GM18868 (cell line): ENCODE data around the gene BORCS8.
"Not testable (repeated sequence)": the region's sequence is repeated elsewhere in the genome, so short reads cannot be mapped to it uniquely, and the experiment has no call there.

ENCODE experiments used
- ATAC-seq: cut with Tn5 transposase; IDR thresholded peaks from one replicate; pipeline ENCODE4 v1.9.1; 2021; ENCODE audit warnings: mild to moderate bottlenecking, moderate library complexity; ENCODE audit not compliant: unreplicated experiment

BORCS8 gene

GRCh38 chr19:19154768-19155494, 37.0 kb downstream of the BORCS8 start:
- ATAC-seq, result no peak

DNA sequence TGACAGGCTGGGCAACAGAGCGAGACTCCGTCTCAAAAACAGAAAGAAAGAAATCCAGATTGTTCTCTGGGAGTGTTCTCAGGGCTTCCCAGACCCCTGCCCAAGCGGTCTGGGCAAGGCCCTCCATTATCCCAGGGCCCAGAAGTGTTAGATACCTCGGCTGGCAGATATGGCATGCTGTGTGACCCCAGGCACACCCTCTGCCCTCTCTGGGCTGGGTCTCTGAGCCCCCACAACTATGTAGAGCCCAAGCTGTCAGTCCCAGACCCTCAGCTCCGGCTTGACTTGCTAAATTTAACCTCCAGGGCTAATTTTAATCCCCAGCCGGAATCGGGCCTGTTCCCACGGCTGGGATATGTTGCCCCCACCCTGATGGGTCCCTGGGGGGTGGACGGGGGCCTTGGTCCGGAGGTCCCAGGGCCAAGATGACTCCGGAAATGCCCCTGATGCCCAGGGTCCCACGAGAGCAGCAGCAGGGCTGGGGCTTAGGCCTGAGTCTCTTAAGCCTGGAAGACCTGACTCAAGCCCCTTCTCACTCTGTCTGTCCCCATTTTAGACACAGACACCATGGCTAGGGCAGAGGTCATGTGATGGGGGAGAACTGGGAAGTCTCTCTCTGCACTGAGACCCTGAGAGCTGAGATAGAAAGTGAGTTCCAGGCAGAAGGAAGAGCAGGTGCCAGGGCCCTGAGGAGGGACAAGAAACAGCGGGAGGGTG, 39.1 kb downstream of the BORCS8 start:
- ATAC-seq, result no peak

DNA sequence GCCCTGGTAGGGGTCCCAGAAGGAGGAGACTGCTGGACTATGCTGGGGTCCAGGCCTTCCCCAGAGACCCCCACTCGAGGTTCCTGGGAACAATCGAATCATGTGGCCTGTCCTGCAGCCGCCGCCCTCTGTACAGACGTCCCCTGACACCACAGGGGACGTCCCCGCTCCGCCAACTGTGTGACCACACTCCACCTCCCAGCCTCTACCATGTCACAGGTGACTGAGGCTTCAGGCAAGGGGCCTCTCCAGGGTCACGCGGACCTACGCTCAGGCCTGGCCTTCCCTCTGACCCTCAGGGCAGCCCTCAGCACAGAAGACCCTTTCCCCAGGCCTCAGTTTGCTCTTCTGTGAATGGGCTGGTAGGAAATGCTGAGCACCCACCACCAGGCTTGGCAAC, 40.5 kb downstream of the BORCS8 start:
- ATAC-seq, result peak; percentile 64

GRCh38 chr19:19149435-19149834, 42.5 kb downstream of the BORCS8 start:
- ATAC-seq, result no peak

DNA sequence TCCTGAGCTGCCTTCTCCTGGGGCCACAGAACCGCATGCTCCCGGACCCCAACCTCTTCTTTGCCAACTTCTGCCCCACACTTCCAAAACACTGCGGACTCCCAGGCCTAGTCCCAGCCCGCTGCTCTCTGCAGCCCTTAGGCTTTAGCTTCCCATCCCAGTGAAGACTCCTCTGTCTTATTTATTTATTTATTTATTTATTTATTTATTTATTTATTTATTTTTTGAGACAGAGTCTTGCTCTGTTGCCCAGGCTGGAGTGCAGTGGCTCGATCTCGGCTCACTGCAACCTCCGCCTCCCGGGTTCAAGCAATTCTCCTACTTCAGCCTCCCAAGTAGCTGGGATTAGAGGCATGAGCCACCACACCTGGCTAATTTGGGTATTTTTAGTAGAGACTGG, 43.4 kb downstream of the BORCS8 start:
- ATAC-seq, result not testable (repeated sequence)

DNA sequence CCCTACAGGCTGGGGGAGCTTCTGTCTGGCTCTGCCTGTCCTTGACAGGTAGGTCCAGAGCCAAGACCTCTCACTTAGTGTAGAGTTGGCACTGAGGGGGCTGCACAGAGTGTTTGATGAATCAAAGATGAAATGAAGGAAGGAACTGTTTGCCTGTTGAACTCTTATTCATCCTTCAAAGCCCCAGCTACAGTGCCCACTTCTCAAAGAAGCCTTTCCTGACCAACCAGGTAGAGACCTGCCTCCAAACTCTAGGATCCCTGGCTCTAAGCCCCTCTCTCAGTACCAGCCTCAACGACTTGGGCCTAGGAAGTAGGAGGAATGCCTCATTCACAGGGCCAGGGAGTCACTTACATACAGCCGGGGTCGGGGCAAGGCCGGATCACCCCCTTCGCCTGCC, 44.6 kb downstream of the BORCS8 start:
- ATAC-seq, result no peak

GRCh38 chr19:19146865-19147264, 45.1 kb downstream of the BORCS8 start:
- ATAC-seq, result no peak

- peak; percentile 45 for ATAC-seq
Measured at GRCh38 chr19:19145684-19146608, 46.0 kb downstream of the BORCS8 start.

GRCh38 chr19:19145281-19145680, 46.7 kb downstream of the BORCS8 start:
- no peak for ATAC-seq

DNA sequence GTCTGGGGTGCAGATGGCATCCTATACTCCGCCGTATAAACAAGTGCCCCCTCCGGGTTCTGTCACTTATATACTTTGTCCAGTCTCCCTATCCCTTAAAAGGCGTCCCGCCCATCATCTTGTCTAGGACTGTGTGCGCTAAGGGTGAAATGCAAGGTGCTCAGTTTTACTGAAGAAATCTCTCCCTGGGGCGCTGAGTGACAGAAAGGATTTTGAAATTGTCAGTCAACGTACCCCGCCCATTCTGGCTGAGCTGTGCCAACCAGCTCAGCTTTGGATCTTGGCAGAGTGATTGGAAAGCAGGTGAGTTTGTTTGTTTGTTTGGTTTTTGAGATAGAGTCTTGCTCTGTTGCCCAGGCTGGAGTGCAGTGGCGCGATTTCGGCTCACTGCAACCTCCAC, 49.6 kb downstream of the BORCS8 start:
- no peak for ATAC-seq

GRCh38 chr19:19140476-19140875, 51.5 kb downstream of the BORCS8 start:
- no peak for ATAC-seq

DNA sequence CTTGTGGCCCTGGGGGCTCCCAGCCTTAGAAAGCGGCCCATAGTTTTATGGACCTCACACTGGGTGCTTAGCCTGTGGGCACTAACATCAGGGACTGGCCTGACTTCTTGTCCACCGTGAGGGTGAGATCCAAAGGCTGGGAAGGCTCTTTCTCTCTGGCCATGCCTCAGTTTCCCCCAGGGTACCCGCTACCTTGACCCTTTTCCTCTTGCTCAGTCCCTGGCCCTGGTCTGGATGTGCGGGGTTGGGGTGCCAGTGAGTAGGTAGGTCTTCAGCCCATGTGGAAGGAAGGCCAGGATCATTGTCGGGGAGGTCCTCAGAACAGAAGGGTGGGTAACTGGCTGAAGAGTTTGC, 52.1 kb downstream of the BORCS8 start:
- no peak for ATAC-seq

- peak; percentile 98 for ATAC-seq
Measured at GRCh38 chr19:19138109-19138981, 53.6 kb downstream of the BORCS8 start, which contains the start of gene TMEM161A. TMEM161A (minus strand) TSS chr19:19138478; CDS start chr19:19138428, 50 bp downstream.

- no peak for ATAC-seq
Measured at GRCh38 chr19:19137556-19138108, 54.3 kb downstream of the BORCS8 start.

DNA sequence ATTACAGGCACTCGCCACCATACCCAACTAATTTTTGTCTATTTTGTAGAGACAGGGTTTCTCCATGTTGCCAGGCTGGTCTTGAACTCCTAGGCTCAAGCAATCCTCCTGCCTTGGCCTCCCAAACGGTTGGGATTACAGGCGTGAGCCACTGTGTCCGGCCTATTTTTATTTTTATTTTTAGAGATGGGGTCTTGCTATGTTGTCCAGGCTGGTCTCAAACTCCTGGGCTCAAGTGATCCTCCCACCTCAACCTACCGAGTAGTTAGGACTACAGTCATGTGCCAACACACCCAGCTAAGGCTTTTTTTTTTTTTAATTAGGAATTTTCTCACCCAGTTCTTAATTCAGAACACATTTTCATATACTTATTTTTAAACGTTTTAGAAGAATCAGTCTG, 56.2 kb downstream of the BORCS8 start:
- not testable (repeated sequence) for ATAC-seq

DNA sequence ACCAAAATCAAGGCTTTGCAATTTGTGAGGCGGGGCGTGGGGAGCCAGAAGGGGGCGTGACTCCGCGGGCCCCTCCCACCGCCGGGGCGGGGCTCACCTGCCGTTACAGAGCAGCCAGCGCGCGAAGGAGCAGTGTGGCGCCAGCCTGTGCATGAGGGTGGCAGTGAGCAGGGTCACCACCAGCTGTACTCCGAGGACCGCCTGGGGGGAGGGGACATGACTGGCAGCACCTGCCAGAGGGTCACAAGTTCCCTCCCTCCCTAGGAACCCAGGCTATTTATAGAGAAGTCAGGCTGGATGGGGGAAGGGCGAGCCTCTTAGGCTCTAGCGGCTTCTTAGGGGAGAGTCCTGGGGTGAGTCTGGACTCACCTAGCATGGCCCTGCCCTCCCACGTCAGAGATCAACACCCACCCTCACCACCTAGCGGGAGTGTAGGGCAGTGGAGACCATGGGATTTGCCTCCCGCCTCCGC, 57.2 kb downstream of the BORCS8 start:
- no peak for ATAC-seq

GRCh38 chr19:19133985-19134384, 58.0 kb downstream of the BORCS8 start:
- no peak for ATAC-seq

- no peak for ATAC-seq
Measured at GRCh38 chr19:19132912-19133311, 59.0 kb downstream of the BORCS8 start.

GRCh38 chr19:19131989-19132388, 60.0 kb downstream of the BORCS8 start:
- ATAC-seq, result no peak
